ENCODE results near the gene NPY4R2. TPM values are rescaled to one million over a fixed set of nuclear protein-coding genes. Genes with fewer than 3 reads are reported as not detected.
A peak's percentile ranks its signal among the peaks of the same experiment; 100 is the strongest.
"Not testable (repeated sequence)": the region's sequence is repeated elsewhere in the genome, so short reads cannot be mapped to it uniquely, and the experiment has no call there.

Gene NPY4R2
- polyA plus RNA-seq, 6 donors from 2014 or later = not detected

- ATAC-seq (ENCODE audit: low read depth in 2 of 2); DNase-seq; H3K36me3 Mint-ChIP-seq; H3K27ac Mint-ChIP-seq; H3K27me3 Mint-ChIP-seq; H3K4me1 Mint-ChIP-seq; H3K4me3 Mint-ChIP-seq; H3K9me3 Mint-ChIP-seq: not testable (repeated sequence)
Measured at GRCh38 chr10:47914052-47914451, 4.4 kb upstream of the NPY4R2 start.

GRCh38 chr10:47915849-47916548 is 2.5 kb upstream of the NPY4R2 start:
- H3K4me1 Mint-ChIP-seq; DNase-seq; ATAC-seq (ENCODE audit: low read depth in 2 of 2); H3K9me3 Mint-ChIP-seq; H3K36me3 Mint-ChIP-seq; H3K27ac Mint-ChIP-seq; H3K4me3 Mint-ChIP-seq; H3K27me3 Mint-ChIP-seq: not testable (repeated sequence)

GRCh38 chr10:47920610-47921009 is 2.1 kb downstream of the NPY4R2 start:
- DNase-seq; ATAC-seq (ENCODE audit: low read depth in 2 of 2); H3K36me3 Mint-ChIP-seq; H3K9me3 Mint-ChIP-seq; H3K4me3 Mint-ChIP-seq; H3K27me3 Mint-ChIP-seq; H3K4me1 Mint-ChIP-seq; H3K27ac Mint-ChIP-seq: not testable (repeated sequence)

- H3K36me3 Mint-ChIP-seq; H3K4me3 Mint-ChIP-seq; H3K4me1 Mint-ChIP-seq; ATAC-seq (ENCODE audit: low read depth in 2 of 2); DNase-seq; H3K27ac Mint-ChIP-seq; H3K9me3 Mint-ChIP-seq; H3K27me3 Mint-ChIP-seq: not testable (repeated sequence)
Measured at GRCh38 chr10:47922503-47922902, 4.0 kb downstream of the NPY4R2 start.

GRCh38 chr10:47924628-47925027 is 6.2 kb downstream of the NPY4R2 start:
- H3K27me3 Mint-ChIP-seq; H3K9me3 Mint-ChIP-seq; H3K27ac Mint-ChIP-seq; DNase-seq; H3K4me1 Mint-ChIP-seq; H3K36me3 Mint-ChIP-seq; ATAC-seq (ENCODE audit: low read depth in 2 of 2); H3K4me3 Mint-ChIP-seq: not testable (repeated sequence)

- H3K9me3 Mint-ChIP-seq; H3K36me3 Mint-ChIP-seq; H3K4me3 Mint-ChIP-seq; ATAC-seq (ENCODE audit: low read depth in 2 of 2); H3K4me1 Mint-ChIP-seq; H3K27me3 Mint-ChIP-seq; DNase-seq; H3K27ac Mint-ChIP-seq: not testable (repeated sequence)
Measured at GRCh38 chr10:47927147-47927916, 8.9 kb downstream of the NPY4R2 start.

GRCh38 chr10:47928225-47928624 is 9.8 kb downstream of the NPY4R2 start:
- not testable (repeated sequence) for ATAC-seq (ENCODE audit: low read depth in 2 of 2); H3K9me3 Mint-ChIP-seq; H3K27me3 Mint-ChIP-seq; H3K27ac Mint-ChIP-seq; H3K4me3 Mint-ChIP-seq; DNase-seq; H3K36me3 Mint-ChIP-seq; H3K4me1 Mint-ChIP-seq

GRCh38 chr10:47932824-47933223 is 14.4 kb downstream of the NPY4R2 start:
- not testable (repeated sequence) for H3K4me1 Mint-ChIP-seq; H3K36me3 Mint-ChIP-seq; DNase-seq; H3K4me3 Mint-ChIP-seq; H3K27me3 Mint-ChIP-seq; ATAC-seq (ENCODE audit: low read depth in 2 of 2); H3K9me3 Mint-ChIP-seq
- H3K27ac Mint-ChIP-seq = peak overlapping the region in 1 of 6 donors; percentile 59

- not testable (repeated sequence) for H3K36me3 Mint-ChIP-seq; ATAC-seq (ENCODE audit: low read depth in 2 of 2); H3K27me3 Mint-ChIP-seq; H3K4me1 Mint-ChIP-seq; H3K9me3 Mint-ChIP-seq; H3K4me3 Mint-ChIP-seq; DNase-seq; H3K27ac Mint-ChIP-seq
Measured at GRCh38 chr10:47933462-47933861, 15.0 kb downstream of the NPY4R2 start.

- not testable (repeated sequence) for H3K27ac Mint-ChIP-seq; H3K36me3 Mint-ChIP-seq; H3K4me3 Mint-ChIP-seq; ATAC-seq (ENCODE audit: low read depth in 2 of 2); H3K27me3 Mint-ChIP-seq; DNase-seq; H3K9me3 Mint-ChIP-seq; H3K4me1 Mint-ChIP-seq
Measured at GRCh38 chr10:47936772-47937228, 18.3 kb downstream of the NPY4R2 start.

- not testable (repeated sequence) for H3K4me3 Mint-ChIP-seq; DNase-seq; ATAC-seq (ENCODE audit: low read depth in 2 of 2); H3K9me3 Mint-ChIP-seq; H3K36me3 Mint-ChIP-seq; H3K27ac Mint-ChIP-seq; H3K27me3 Mint-ChIP-seq; H3K4me1 Mint-ChIP-seq
Measured at GRCh38 chr10:47937634-47938033, 19.2 kb downstream of the NPY4R2 start.

- not testable (repeated sequence) for H3K27ac Mint-ChIP-seq; ATAC-seq (ENCODE audit: low read depth in 2 of 2); H3K4me3 Mint-ChIP-seq; H3K9me3 Mint-ChIP-seq; H3K36me3 Mint-ChIP-seq; H3K27me3 Mint-ChIP-seq; DNase-seq; H3K4me1 Mint-ChIP-seq
Measured at GRCh38 chr10:47940821-47941220, 22.4 kb downstream of the NPY4R2 start.

- H3K9me3 Mint-ChIP-seq; H3K36me3 Mint-ChIP-seq; H3K4me1 Mint-ChIP-seq; ATAC-seq (ENCODE audit: low read depth in 2 of 2); DNase-seq; H3K27ac Mint-ChIP-seq; H3K27me3 Mint-ChIP-seq; H3K4me3 Mint-ChIP-seq: not testable (repeated sequence)
Measured at GRCh38 chr10:47941379-47941778, 22.9 kb downstream of the NPY4R2 start.

GRCh38 chr10:47942351-47943019 is 24.0 kb downstream of the NPY4R2 start:
- not testable (repeated sequence) for H3K9me3 Mint-ChIP-seq; H3K36me3 Mint-ChIP-seq; ATAC-seq (ENCODE audit: low read depth in 2 of 2); H3K27me3 Mint-ChIP-seq; H3K27ac Mint-ChIP-seq; DNase-seq; H3K4me1 Mint-ChIP-seq; H3K4me3 Mint-ChIP-seq
